CD4-positive, alpha-beta T cell (primary cell): Measurements from ENCODE around the gene CAMK4. TPM values are rescaled to one million over a fixed set of nuclear protein-coding genes. Genes with fewer than 3 reads are reported as not detected.
A peak's percentile ranks its signal among the peaks of the same experiment; 100 is the strongest.

Experiments used
- ATAC-seq: fragments of 200-7000 bp; cut with Tn5 transposase; one replicate; pipeline ENCODE4 v1.10.0; 2022; ENCODE audit warnings: mild to moderate bottlenecking; ENCODE audit not compliant: poor library complexity
- CTCF ChIA-PET: fragments of 350-600 bp; sonication (Branson Sonifier 250); formaldehyde crosslinking; loops from one replicate; lab custom pipeline; 2021; ENCODE audit warnings: antibody characterized with exemption, inconsistent platforms; lab: Charles Lee
- POLR2A ChIA-PET: fragments of 350-600 bp; sonication (Branson Sonifier 250); formaldehyde crosslinking; loops from one replicate; lab custom pipeline; 2021; ENCODE audit warnings: antibody characterized with exemption, inconsistent platforms; lab: Charles Lee
- DNase-seq, 14 experiments: peaks; one replicate each; pipeline ENCODE4 v3.0.0-alpha.2; 2013 to 2020; ENCODE audit warnings: mixed read lengths in 2 of 14
- H3K27ac ChIP-seq, 2 donors: one replicate each; pipeline versions ENCODE4 v1.5.1 to v1.7.0; 2013; ENCODE audit warnings: low read length in 2 of 2, low read depth in 1 of 2, mild to moderate bottlenecking in 1 of 2
- H3K27me3 ChIP-seq, 2 experiments: 1 replicate in 1 of 2; 2 replicates in 1 of 2; pipeline versions ENCODE4 v1.6.1 to v1.7.0; 2013; ENCODE audit warnings: low read length in 2 of 2, control low read depth in 1 of 2, mild to moderate bottlenecking in 1 of 2, moderate library complexity in 1 of 2; ENCODE audit not compliant: insufficient read depth in 2 of 2, control insufficient read depth in 1 of 2
- H3K36me3 ChIP-seq: one replicate; pipeline ENCODE4 v1.6.1; 2013; ENCODE audit warnings: low read length, control low read depth; ENCODE audit not compliant: insufficient read depth
- H3K4me1 ChIP-seq: one replicate; pipeline ENCODE4 v1.6.1; 2013; ENCODE audit warnings: low read length, control low read depth; ENCODE audit not compliant: insufficient read depth
- H3K4me3 ChIP-seq: one replicate; pipeline ENCODE4 v1.5.1; 2013; ENCODE audit warnings: mild to moderate bottlenecking, low read length, moderate library complexity
- H3K9me3 ChIP-seq, 2 experiments: 1 replicate in 1 of 2; 2 replicates in 1 of 2; pipeline versions ENCODE4 v1.6.1 to v1.7.0; 2013; ENCODE audit warnings: low read length in 2 of 2, mild to moderate bottlenecking in 2 of 2, control low read depth in 1 of 2, moderate library complexity in 1 of 2; ENCODE audit not compliant: control insufficient read depth in 1 of 2, insufficient read depth in 1 of 2
- H3K27ac Mint-ChIP-seq: one replicate; pipeline ENCODE4 v1.8.0; 2020; ENCODE audit warnings: mixed read lengths
- H3K27me3 Mint-ChIP-seq: one replicate; pipeline ENCODE4 v1.8.0; 2021; ENCODE audit warnings: mixed read lengths
- H3K36me3 Mint-ChIP-seq: one replicate; pipeline ENCODE4 v1.8.0; 2021; ENCODE audit warnings: low read depth, mixed read lengths
- H3K4me1 Mint-ChIP-seq: one replicate; pipeline ENCODE4 v1.8.0; 2021; ENCODE audit warnings: low read depth, mixed read lengths
- H3K4me3 Mint-ChIP-seq: one replicate; pipeline ENCODE4 v1.8.0; 2020; ENCODE audit warnings: mild to moderate bottlenecking, mixed read lengths
- H3K9me3 Mint-ChIP-seq: one replicate; pipeline ENCODE4 v1.8.0; 2020; ENCODE audit warnings: mixed read lengths
- CTCF ChIP-seq: fragments of 200-600 bp; IDR thresholded peaks from one replicate; pipeline ENCODE4 v1.8.0; 2022; ENCODE audit warnings: antibody characterized with exemption, mild to moderate bottlenecking
- intact Hi-C, 2 experiments: fragments of 100-400 bp; cut with DNase I in 1 of 2; cut with micrococcal nuclease in 1 of 2; formaldehyde crosslinking; loops; one replicate each; pipeline versions ENCODE4 v1.15.1 to v1.9.0; 2023 to 2025; cut with DNase I, micrococcal nuclease
- total RNA-seq, 174 experiments: library from RNA in 2 of 174; stranded (reverse) in 2 of 174; gene quantifications; one replicate each; pipeline ENCODE4 v1.2.3 and lab custom pipeline; 2021 to 2026

Gene CAMK4
- total RNA-seq, 2 experiments from 2014 or later: 202 to 225 TPM

GRCh38 chr5:111236348-111236747 is 12.2 kb downstream of the CAMK4 start:
- CTCF ChIA-PET: interaction anchor here (1.4 to 5.9 kb wide), 6 partner anchors 10 to 43 kb away, joined by 3 to 42 read pairs (median 10); partner anchors contain the start of gene CAMK4
- ATAC-seq: no peak
- Histone ChIP-seq H3K27me3 (no peaks in the 10 kb centered on the region), H3K9me3 (no peaks in the 10 kb centered on the region), H3K4me1 (peaks cover 55% of the 10 kb centered on the region), H3K36me3 (peaks cover 2% of the 10 kb centered on the region), H3K27ac (peak overlapping the region; percentile 62 to 75), H3K4me3 (peak overlapping the region; percentile 9)
- no peaks in the 10 kb centered on the region for H3K27me3 Mint-ChIP-seq
- peak overlapping the region; percentile 80 for H3K4me3 Mint-ChIP-seq
- intact Hi-C loops: no loop called here
- H3K36me3 Mint-ChIP-seq: peaks cover under 1% of the 10 kb centered on the region
- DNase-seq: no peak
- peaks cover 95% of the 10 kb centered on the region for H3K4me1 Mint-ChIP-seq
- POLR2A ChIA-PET: interaction anchor here (0.9 to 12.5 kb wide), 8 partner anchors 9 to 42 kb away, joined by 3 to 196 read pairs (median 10); partner anchors contain the start of gene CAMK4
- no peaks in the 10 kb centered on the region for H3K9me3 Mint-ChIP-seq
- no peak for TF ChIP-seq CTCF
- H3K27ac Mint-ChIP-seq: peak overlapping the region; percentile 90

GRCh38 chr5:111236995-111237394 is 12.8 kb downstream of the CAMK4 start:
- intact Hi-C loops: loop anchor here in 1 of 2 experiments (1.0 kb wide), 1 partner anchor 11 kb away; no protein-coding TSS in a partner anchor
- H3K27ac ChIP-seq: peak overlapping the region; percentile 62 to 75
- no peak for TF ChIP-seq CTCF
- H3K9me3 ChIP-seq: no peaks in the 10 kb centered on the region
- peaks cover 7% of the 10 kb centered on the region for H3K36me3 ChIP-seq
- H3K4me1 Mint-ChIP-seq: peaks cover 97% of the 10 kb centered on the region
- H3K4me3 ChIP-seq: peak overlapping the region; percentile 9
- DNase-seq (no peak), ATAC-seq (no peak)
- no peaks in the 10 kb centered on the region for H3K27me3 Mint-ChIP-seq
- H3K4me3 Mint-ChIP-seq: peak overlapping the region; percentile 80
- ChIA-PET CTCF (interaction anchor here (1.4 to 5.9 kb wide), 6 partner anchors 9 to 43 kb away, joined by 3 to 42 read pairs (median 10); partner anchors contain the start of gene CAMK4), POLR2A (interaction anchor here (0.9 to 12.5 kb wide), 6 partner anchors 9 to 41 kb away, joined by 4 to 196 read pairs (median 11); partner anchors contain the start of gene CAMK4)
- H3K36me3 Mint-ChIP-seq: peaks cover 5% of the 10 kb centered on the region
- H3K9me3 Mint-ChIP-seq: no peaks in the 10 kb centered on the region
- H3K27ac Mint-ChIP-seq: peak overlapping the region; percentile 90
- H3K4me1 ChIP-seq: peaks cover 58% of the 10 kb centered on the region
- no peaks in the 10 kb centered on the region for H3K27me3 ChIP-seq

- ChIA-PET POLR2A (interaction anchor here (1.0 to 12.5 kb wide), 5 partner anchors 9 to 41 kb away, joined by 3 to 196 read pairs (median 11); partner anchors contain the start of gene CAMK4), CTCF (interaction anchor here (1.4 to 5.9 kb wide), 4 partner anchors 9 to 42 kb away, joined by 3 to 42 read pairs (median 12); partner anchors contain the start of gene CAMK4)
- Histone ChIP-seq H3K4me1 (peaks cover 55% of the 10 kb centered on the region), H3K4me3 (peak overlapping the region; percentile 9), H3K36me3 (peaks cover 11% of the 10 kb centered on the region), H3K9me3 (no peaks in the 10 kb centered on the region), H3K27ac (peak overlapping the region; percentile 62 to 75), H3K27me3 (no peaks in the 10 kb centered on the region)
- no peak for TF ChIP-seq CTCF
- H3K27ac Mint-ChIP-seq: peak overlapping the region; percentile 90
- H3K4me3 Mint-ChIP-seq: peak overlapping the region; percentile 80
- H3K36me3 Mint-ChIP-seq: peaks cover 9% of the 10 kb centered on the region
- DNase-seq (peak in 1 of 14 experiments; percentile 46), ATAC-seq (no peak)
- no peaks in the 10 kb centered on the region for H3K9me3 Mint-ChIP-seq
- H3K27me3 Mint-ChIP-seq: no peaks in the 10 kb centered on the region
- intact Hi-C loops: loop anchor here in 1 of 2 experiments (1.0 kb wide), 1 partner anchor 11 kb away; no protein-coding TSS in a partner anchor
- peaks cover 97% of the 10 kb centered on the region for H3K4me1 Mint-ChIP-seq
These were observed 13.3 kb downstream of the CAMK4 start for GRCh38 chr5:111237470-111237869.
